ENCODE data around the gene DPYSL3. TPM values are rescaled to one million over a fixed set of nuclear protein-coding genes. Genes with fewer than 3 reads are reported as not detected.

DPYSL3 gene
- total RNA-seq, 4 donors from 2014 or later, result 5.2 to 62.9 (median 14.0) TPM

- H3K9me3 ChIP-seq, result no peaks in the 10 kb centered on the region
- H3K36me3 ChIP-seq, result peaks cover 0 to 74% (median 0%) of the 10 kb centered on the region in 3 donors
- no peak for DNase-seq
- no peaks in the 10 kb centered on the region for H3K27me3 ChIP-seq
- H3K4me1 ChIP-seq, result no peaks in the 10 kb centered on the region
- no peak for TF ChIP-seq CTCF (IDR thresholded peaks at IDR 0.05)
- TF ChIP-seq POLR2A (IDR thresholded peaks at IDR 0.05), result no peak
- peak overlapping the region in 2 of 4 donors; percentile 29 to 58 for H3K27ac ChIP-seq
- 58 to 65% methylated on average over 3 to 4 of the region's 8 CpGs for WGBS, 2 donors
- H3K4me3 ChIP-seq, result no peak overlapping the region
- intact Hi-C loops (cut with DNase I), result no loop called here
These were observed 113.6 kb downstream of the DPYSL3 start for GRCh38 chr5:147396070-147396823.

GRCh38 chr5:147393874-147394672 is 115.8 kb downstream of the DPYSL3 start:
- no peaks in the 10 kb centered on the region for H3K9me3 ChIP-seq
- H3K4me1 ChIP-seq, result no peaks in the 10 kb centered on the region
- intact Hi-C loops (cut with DNase I), result no loop called here
- peaks cover 0 to 61% (median 0%) of the 10 kb centered on the region in 3 donors for H3K36me3 ChIP-seq
- no peak for DNase-seq
- no peak overlapping the region for H3K27ac ChIP-seq
- WGBS, 2 donors, result 79 to 81% methylated on average over 15 of the region's 15 CpGs
- no peak for TF ChIP-seq POLR2A (IDR thresholded peaks at IDR 0.05)
- TF ChIP-seq CTCF (IDR thresholded peaks at IDR 0.05), result peak in 1 of 6 experiments; percentile 9
- no peaks in the 10 kb centered on the region for H3K27me3 ChIP-seq
- no peak overlapping the region for H3K4me3 ChIP-seq

- H3K27ac ChIP-seq, result peak overlapping the region in 1 of 4 donors; percentile 3
- intact Hi-C loops (cut with DNase I), result no loop called here
- no peaks in the 10 kb centered on the region for H3K9me3 ChIP-seq
- no peak for DNase-seq
- 54 to 68% methylated on average over 3 to 5 of the region's 5 CpGs for WGBS, 2 donors
- no peaks in the 10 kb centered on the region for H3K4me1 ChIP-seq
- H3K36me3 ChIP-seq, result peaks cover 0 to 41% (median 0%) of the 10 kb centered on the region in 3 donors
- peak in 5 of 6 experiments; percentile 34 to 60 (median 49) for TF ChIP-seq CTCF (IDR thresholded peaks at IDR 0.05)
- TF ChIP-seq POLR2A (IDR thresholded peaks at IDR 0.05), result no peak
- no peak overlapping the region for H3K4me3 ChIP-seq
- no peaks in the 10 kb centered on the region for H3K27me3 ChIP-seq
These were observed 118.1 kb downstream of the DPYSL3 start for GRCh38 chr5:147391781-147392180.

- no peak for DNase-seq
- Histone ChIP-seq H3K4me1 (no peaks in the 10 kb centered on the region), H3K27me3 (no peaks in the 10 kb centered on the region), H3K36me3 (peaks cover 0 to 34% (median 0%) of the 10 kb centered on the region in 3 donors), H3K4me3 (no peak overlapping the region), H3K9me3 (no peaks in the 10 kb centered on the region), H3K27ac (no peak overlapping the region)
- WGBS, 2 donors, result 60 to 89% methylated on average over 3 of the region's 3 CpGs
- TF ChIP-seq POLR2A (IDR thresholded peaks at IDR 0.05) (no peak), CTCF (IDR thresholded peaks at IDR 0.05) (no peak)
- intact Hi-C loops (cut with DNase I), result no loop called here
These were observed 119.1 kb downstream of the DPYSL3 start for GRCh38 chr5:147390654-147391225.

Data from esophagus squamous epithelium (tissue), 5 donors.